MG63 (cell line): ENCODE data around the gene SMPX. TPM values are rescaled to one million over a fixed set of nuclear protein-coding genes. Genes with fewer than 3 reads are reported as not detected.
"Not testable (repeated sequence)": the region's sequence is repeated elsewhere in the genome, so short reads cannot be mapped to it uniquely, and the experiment has no call there.

ENCODE experiments used
- DNase-seq: peaks from one replicate; pipeline ENCODE4 v3.0.0-alpha.2; 2020
- H3K27me3 ChIP-seq: fragments of 250-450 bp; sonication (Bioruptor Pico); 2 replicates; pipeline ENCODE4 v1.5.1; 2020; ENCODE audit warnings: mild to moderate bottlenecking, moderate library complexity
- H3K36me3 ChIP-seq: fragments of 250-450 bp; sonication (Bioruptor Pico); 2 replicates; pipeline ENCODE4 v1.5.1; 2020; ENCODE audit warnings: mild to moderate bottlenecking, moderate library complexity
- H3K4me3 ChIP-seq: fragments of 250-450 bp; sonication (Bioruptor Pico); 2 replicates; pipeline ENCODE4 v1.5.1; 2020; ENCODE audit warnings: mild to moderate bottlenecking, moderate library complexity
- H3K9me3 ChIP-seq: fragments of 250-450 bp; sonication (Bioruptor Pico); 2 replicates; pipeline ENCODE4 v1.5.1; 2020; ENCODE audit warnings: mild to moderate bottlenecking, moderate library complexity
- total RNA-seq: library from RNA; depleted of rRNA; stranded (reverse); fragments of >200 nt; shearing (Covaris generic); gene quantifications from 2 replicates; pipeline ENCODE4 v1.2.3, GENCODE V29; 2014; ENCODE audit warnings: low replicate concordance; rRNA removed

SMPX gene
- not detected in 2 replicates for total RNA-seq

DNA sequence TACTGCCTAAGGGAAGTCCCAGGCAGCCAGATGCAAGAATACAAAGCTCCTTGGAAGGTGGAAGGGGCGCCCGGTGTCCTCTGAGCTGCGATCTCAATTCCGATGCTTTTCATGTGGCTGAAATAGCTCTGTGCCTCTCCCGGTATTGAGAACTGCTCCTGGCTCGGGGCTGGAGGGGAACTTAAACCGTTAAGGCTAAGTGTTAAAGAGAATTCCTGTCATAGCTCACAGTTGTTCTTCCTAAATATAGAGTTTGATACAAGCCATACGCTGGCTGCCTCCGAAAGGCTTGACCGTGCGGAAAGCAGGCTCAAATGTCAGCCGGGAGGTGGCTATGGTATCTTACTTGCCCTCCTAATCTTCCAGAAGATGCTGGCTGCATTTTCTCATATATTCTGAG lies at the start of gene SMPX:
TSS of gene SMPX (minus strand) at position 157 of the 400 bp plus-strand sequence. CDS start 3,826 bp downstream, outside the sequence.
- H3K36me3 ChIP-seq, result no peaks in the 10 kb centered on the region
- H3K9me3 ChIP-seq, result no peaks in the 10 kb centered on the region
- no peak for DNase-seq
- no peak within 1 kb of the TSS for H3K4me3 ChIP-seq
- H3K27me3 ChIP-seq, result no peaks in the 10 kb centered on the region

- H3K27me3 ChIP-seq, result no peaks in the 10 kb centered on the region
- H3K4me3 ChIP-seq, result no peak overlapping the region
- no peaks in the 10 kb centered on the region for H3K36me3 ChIP-seq
- H3K9me3 ChIP-seq, result no peaks in the 10 kb centered on the region
- DNase-seq, result no peak
Measured at GRCh38 chrX:21806691-21807090, 48.8 kb upstream of the SMPX start.

- no peak overlapping the region for H3K4me3 ChIP-seq
- no peaks in the 10 kb centered on the region for H3K27me3 ChIP-seq
- H3K9me3 ChIP-seq, result no peaks in the 10 kb centered on the region
- DNase-seq, result no peak
- H3K36me3 ChIP-seq, result no peaks in the 10 kb centered on the region
Measured at GRCh38 chrX:21802839-21803238, 44.9 kb upstream of the SMPX start.

DNA sequence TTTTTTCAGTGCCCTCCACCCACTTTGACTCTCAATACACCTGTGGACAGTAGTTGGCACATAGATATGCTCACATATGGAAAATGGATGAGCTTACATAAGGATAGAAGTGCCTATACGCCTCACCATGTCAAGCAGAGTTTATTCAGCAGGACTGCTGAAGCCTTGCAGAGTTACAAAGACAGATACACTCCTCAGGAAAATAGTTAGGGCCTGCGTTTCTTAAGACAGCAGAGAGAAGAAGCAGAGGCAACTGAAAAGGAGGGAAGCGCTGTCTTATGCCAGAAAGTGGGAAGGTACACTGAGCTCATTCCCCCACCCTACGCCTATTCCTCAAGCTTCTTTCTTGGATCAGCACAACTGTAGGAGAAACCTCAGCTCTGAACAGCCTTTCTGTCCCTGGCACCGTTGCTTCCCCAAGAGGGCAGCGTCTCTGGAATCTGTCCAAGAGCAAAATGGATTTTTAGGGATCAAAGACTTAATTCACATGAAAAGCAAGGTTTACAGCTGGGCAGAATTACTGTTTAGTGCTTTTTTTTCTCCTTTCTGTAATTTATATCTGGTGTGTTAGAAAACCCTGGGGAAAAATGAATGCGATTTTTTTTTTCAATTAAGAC lies 44.2 kb upstream of the SMPX start:
- Histone ChIP-seq H3K9me3 (no peaks in the 10 kb centered on the region), H3K36me3 (no peaks in the 10 kb centered on the region), H3K27me3 (no peaks in the 10 kb centered on the region), H3K4me3 (no peak overlapping the region)
- no peak for DNase-seq

DNA sequence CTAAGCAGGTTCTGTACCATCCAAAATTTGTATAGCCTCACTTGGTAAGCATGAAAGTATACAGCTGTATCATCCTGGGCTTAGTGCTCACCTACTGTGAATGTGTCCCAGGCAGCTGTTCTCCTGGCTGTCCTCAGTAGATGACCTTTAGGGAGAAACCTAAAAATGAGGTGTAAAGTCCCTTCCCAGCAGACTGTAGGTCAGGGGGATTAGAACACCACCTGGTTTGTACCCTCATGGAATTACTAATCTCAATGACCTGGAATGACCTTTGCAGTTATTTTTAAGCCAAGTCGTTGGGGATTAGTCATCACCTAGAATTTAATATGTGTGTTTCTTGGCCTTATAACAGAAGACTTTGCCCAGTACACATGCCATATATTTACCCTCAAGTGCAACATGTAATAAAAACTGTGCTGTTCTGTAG lies 42.4 kb upstream of the SMPX start:
- no peaks in the 10 kb centered on the region for H3K27me3 ChIP-seq
- DNase-seq, result peak; percentile 17
- H3K36me3 ChIP-seq, result no peaks in the 10 kb centered on the region
- no peaks in the 10 kb centered on the region for H3K9me3 ChIP-seq
- no peak overlapping the region for H3K4me3 ChIP-seq

GRCh38 chrX:21799767-21800166 lies 41.9 kb upstream of the SMPX start:
- DNase-seq, result no peak
- Histone ChIP-seq H3K36me3 (no peaks in the 10 kb centered on the region), H3K9me3 (no peaks in the 10 kb centered on the region), H3K4me3 (no peak overlapping the region), H3K27me3 (no peaks in the 10 kb centered on the region)

DNA sequence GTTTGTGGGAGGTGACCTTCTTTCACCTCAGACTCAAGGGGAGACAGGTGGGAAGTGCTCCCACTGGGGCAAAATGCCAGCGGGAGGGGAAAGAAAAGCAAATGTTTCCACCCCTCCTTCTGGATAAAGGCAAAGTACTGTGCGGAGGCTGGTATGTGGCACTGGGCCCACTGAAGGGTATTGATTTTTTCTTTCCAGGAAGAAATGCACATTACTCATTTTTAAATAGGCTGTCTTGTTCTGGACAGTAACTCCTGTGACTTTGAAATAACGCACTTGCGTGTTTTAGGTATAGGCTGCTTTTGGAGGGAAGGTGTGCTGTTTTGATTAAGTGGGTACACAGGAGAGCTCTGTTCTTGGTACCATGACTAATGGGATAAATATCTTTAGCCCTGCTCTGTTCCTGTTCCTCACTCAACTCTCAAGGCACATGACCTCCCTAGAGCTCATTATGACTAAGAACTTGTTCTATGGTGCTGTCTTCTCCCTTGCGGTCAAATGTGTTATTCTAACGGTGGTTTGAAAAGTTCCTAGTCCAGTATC lies 40.8 kb upstream of the SMPX start:
- Histone ChIP-seq H3K27me3 (no peaks in the 10 kb centered on the region), H3K36me3 (no peaks in the 10 kb centered on the region), H3K9me3 (no peaks in the 10 kb centered on the region), H3K4me3 (no peak overlapping the region)
- DNase-seq, result no peak

DNA sequence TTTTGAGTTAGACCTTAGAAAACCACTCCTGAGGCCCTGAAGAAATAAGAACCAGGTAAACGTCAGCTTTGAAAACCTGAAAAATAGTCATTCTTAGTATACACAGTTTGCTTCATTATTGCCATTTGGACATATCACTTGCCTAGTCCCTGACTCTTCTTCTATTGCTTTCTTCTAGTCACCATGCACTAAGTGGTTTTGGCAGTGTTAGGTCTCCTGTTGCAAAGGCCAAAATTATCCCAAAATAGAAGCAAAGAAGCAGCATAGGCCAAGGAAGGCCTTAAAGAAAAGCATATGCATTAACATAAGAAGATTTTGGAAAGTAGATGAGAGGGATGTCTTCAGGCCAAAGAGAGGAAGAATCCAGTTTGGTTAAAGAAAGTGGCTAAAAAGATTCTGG lies 24.1 kb upstream of the SMPX start:
- no peak overlapping the region for H3K4me3 ChIP-seq
- H3K9me3 ChIP-seq, result no peaks in the 10 kb centered on the region
- H3K27me3 ChIP-seq, result no peaks in the 10 kb centered on the region
- no peak for DNase-seq
- H3K36me3 ChIP-seq, result no peaks in the 10 kb centered on the region

DNA sequence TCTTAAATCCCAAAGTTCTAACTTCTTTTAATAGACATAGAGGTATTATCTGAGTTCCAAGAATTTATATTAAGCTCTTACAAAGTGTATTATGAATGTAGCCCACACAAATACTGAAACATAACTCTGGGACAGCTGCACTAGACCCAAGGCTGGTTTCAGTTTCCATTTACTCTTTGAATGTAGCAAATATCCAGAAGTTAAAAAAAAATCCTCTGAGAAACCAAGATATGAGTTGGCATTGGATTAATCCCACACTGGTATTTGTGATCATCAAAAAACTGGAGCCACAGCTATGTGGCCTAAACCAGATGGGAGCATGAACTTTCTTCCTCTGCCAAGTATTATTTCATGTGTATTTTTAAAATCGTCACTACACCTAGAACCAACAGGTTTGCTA lies 23.6 kb upstream of the SMPX start:
- Histone ChIP-seq H3K4me3 (no peak overlapping the region), H3K27me3 (no peaks in the 10 kb centered on the region), H3K36me3 (no peaks in the 10 kb centered on the region), H3K9me3 (no peaks in the 10 kb centered on the region)
- DNase-seq, result no peak

DNA sequence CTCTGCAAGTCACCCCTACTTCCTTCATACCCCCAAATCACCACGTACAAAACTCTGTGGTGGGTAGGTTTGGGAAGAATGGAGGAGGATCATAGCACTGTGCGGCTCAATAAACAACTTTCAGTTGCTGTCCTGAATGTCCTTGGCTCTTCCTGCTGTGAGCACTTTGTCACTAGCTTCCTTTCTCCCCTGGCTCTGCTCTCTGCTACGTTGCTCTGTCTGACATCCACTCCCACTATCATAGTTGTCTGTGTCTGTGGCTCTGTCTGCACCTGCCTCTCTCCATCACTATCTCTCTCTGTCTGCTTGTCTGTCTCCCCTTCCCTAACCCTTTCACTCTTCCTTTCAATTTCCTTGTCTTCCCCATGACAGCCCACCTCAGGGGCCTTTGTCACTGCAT lies 21.2 kb upstream of the SMPX start:
- no peak for DNase-seq
- H3K9me3 ChIP-seq, result no peaks in the 10 kb centered on the region

GRCh38 chrX:21778236-21778635 lies 20.3 kb upstream of the SMPX start:
- Histone ChIP-seq H3K4me3 (no peak overlapping the region), H3K36me3 (no peaks in the 10 kb centered on the region), H3K27me3 (no peaks in the 10 kb centered on the region), H3K9me3 (no peaks in the 10 kb centered on the region)
- no peak for DNase-seq

More for the DNA sequence above, 21.2 kb upstream of the SMPX start:
- Histone ChIP-seq H3K4me3 (no peak overlapping the region), H3K27me3 (no peaks in the 10 kb centered on the region), H3K36me3 (no peaks in the 10 kb centered on the region)

GRCh38 chrX:21775128-21775527 lies 17.2 kb upstream of the SMPX start:
- not testable (repeated sequence) for H3K4me3 ChIP-seq, DNase-seq, H3K9me3 ChIP-seq, H3K27me3 ChIP-seq, H3K36me3 ChIP-seq

GRCh38 chrX:21773036-21773435 lies 15.1 kb upstream of the SMPX start:
- not testable (repeated sequence) for DNase-seq, H3K36me3 ChIP-seq, H3K9me3 ChIP-seq, H3K27me3 ChIP-seq, H3K4me3 ChIP-seq

- no peaks in the 10 kb centered on the region for H3K27me3 ChIP-seq
- no peaks in the 10 kb centered on the region for H3K9me3 ChIP-seq
- no peak for DNase-seq
Measured at GRCh38 chrX:21770631-21771321, 12.9 kb upstream of the SMPX start.

DNA sequence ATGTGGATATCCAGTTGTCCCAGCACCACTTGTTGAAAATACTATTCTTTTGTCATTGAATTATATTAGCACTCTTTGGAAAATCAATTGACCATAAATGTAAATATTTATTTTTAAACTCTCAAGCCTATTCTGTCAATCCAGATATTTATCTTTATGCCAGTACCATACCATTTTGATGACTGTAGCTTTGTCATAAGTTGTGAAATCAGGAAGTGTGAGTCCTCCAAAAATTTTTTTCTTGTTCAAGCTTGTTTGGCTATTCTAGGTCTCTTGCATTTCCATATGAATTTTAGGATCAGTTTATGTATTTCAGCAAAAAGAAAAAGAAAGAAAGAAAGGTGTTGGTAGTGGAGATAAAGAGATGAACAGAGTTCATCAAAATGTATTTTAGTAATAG lies 8.2 kb upstream of the SMPX start:
- H3K36me3 ChIP-seq, result no peaks in the 10 kb centered on the region
- H3K4me3 ChIP-seq, result no peak overlapping the region
- no peaks in the 10 kb centered on the region for H3K27me3 ChIP-seq
- DNase-seq, result no peak
- H3K9me3 ChIP-seq, result no peaks in the 10 kb centered on the region

More at GRCh38 chrX:21770631-21771321, 12.9 kb upstream of the SMPX start:
- no peak overlapping the region for H3K4me3 ChIP-seq
- no peaks in the 10 kb centered on the region for H3K36me3 ChIP-seq

DNA sequence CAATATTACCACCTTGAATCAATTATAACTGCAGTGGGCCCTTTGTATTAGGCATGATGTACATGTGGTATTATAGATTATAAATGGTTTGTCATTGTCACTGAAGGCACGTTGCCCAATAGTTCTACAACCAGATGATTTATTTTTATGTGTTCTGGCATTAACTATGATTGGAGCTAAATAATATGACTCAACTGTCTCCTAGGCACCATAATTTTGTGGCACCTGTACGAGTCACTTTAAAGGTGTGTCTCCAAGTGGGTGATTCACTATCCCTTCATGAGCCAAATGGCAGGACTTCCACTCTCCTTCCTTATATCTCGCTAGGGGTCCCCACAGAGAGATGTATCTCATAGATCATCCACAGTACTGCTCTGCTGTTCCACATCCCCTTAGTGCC lies 6.1 kb upstream of the SMPX start:
- Histone ChIP-seq H3K27me3 (no peaks in the 10 kb centered on the region), H3K4me3 (no peak overlapping the region), H3K36me3 (no peaks in the 10 kb centered on the region), H3K9me3 (no peaks in the 10 kb centered on the region)
- no peak for DNase-seq

DNA sequence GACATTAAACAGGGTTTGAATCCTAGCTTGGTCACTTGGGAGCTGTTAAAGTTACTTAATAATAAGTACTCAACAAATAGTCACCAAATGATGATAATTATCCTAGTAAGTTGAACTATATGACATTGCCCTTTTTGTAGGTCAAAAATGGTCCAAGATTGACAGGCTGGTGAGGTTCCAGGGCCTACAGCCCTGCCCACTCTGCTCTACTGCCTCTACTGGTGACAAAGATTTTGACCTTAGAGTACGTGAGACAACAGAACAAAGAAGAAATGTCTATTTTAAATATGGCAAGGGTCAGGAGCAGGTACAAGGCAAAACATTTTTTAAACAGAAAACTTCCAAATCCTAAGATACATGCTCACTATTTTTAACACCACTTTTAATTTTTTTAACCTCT lies 572 bp upstream of the SMPX start:
- H3K4me3 ChIP-seq, result no peak overlapping the region
- H3K36me3 ChIP-seq, result no peaks in the 10 kb centered on the region
- DNase-seq, result no peak
- H3K9me3 ChIP-seq, result no peaks in the 10 kb centered on the region
- H3K27me3 ChIP-seq, result no peaks in the 10 kb centered on the region
